Keratinocyte (primary cell): Measurements from ENCODE around the gene TECPR1. TPM values are rescaled to one million over a fixed set of nuclear protein-coding genes. Genes with fewer than 3 reads are reported as not detected.

Experiments used
- DNase-seq: peaks from one replicate; pipeline ENCODE4 v3.0.0-alpha.2; 2011; ENCODE audit warnings: low read depth, missing footprints, low spot score
- FAIRE-seq: peaks from 2 replicates; lab custom pipeline; 2011; peaks lifted over from hg19 to GRCh38; lab: Jason Lieb, UNC
- H2AFZ ChIP-seq: 2 replicates; pipeline ENCODE4 v1.6.0; 2012; ENCODE audit warnings: low read length, control low read depth, inconsistent platforms; ENCODE audit not compliant: control insufficient read depth
- H3K27ac ChIP-seq: 2 replicates; pipeline ENCODE4 v1.5.1; 2011; ENCODE audit warnings: low read length; ENCODE audit not compliant: control insufficient read depth, insufficient read depth
- H3K27me3 ChIP-seq: 3 replicates; pipeline ENCODE4 v1.6.0; 2011; ENCODE audit warnings: low read length; ENCODE audit not compliant: control insufficient read depth, insufficient read depth; ENCODE audit errors: extremely low read depth
- H3K36me3 ChIP-seq, 2 experiments: 2 replicates in 1 of 2; 3 replicates in 1 of 2; pipeline ENCODE4 v1.5.1; 2011; ENCODE audit warnings: low read length in 2 of 2, mild to moderate bottlenecking in 1 of 2; ENCODE audit not compliant: control insufficient read depth in 2 of 2, insufficient read depth in 2 of 2; ENCODE audit errors: extremely low read depth in 1 of 2
- H3K4me1 ChIP-seq: 3 replicates; pipeline ENCODE4 v1.5.1; 2011; ENCODE audit warnings: low read length; ENCODE audit not compliant: control insufficient read depth, insufficient read depth; ENCODE audit errors: extremely low read depth
- H3K4me2 ChIP-seq: 3 replicates; pipeline ENCODE4 v1.6.0; 2011; ENCODE audit warnings: low read depth, low read length; ENCODE audit not compliant: control insufficient read depth, insufficient read depth; ENCODE audit errors: extremely low read depth
- H3K4me3 ChIP-seq, 3 experiments: fragments of 200-600 bp in 1 of 3; sonication (generic) in 1 of 3; 2 replicates in 2 of 3; 3 replicates in 1 of 3; pipeline ENCODE4 v1.5.1; 2011 to 2016; ENCODE audit warnings: low read length in 3 of 3, mild to moderate bottlenecking in 3 of 3, control low read depth in 2 of 3, inconsistent platforms in 1 of 3, low read depth in 1 of 3, mixed read lengths in 1 of 3, mixed run types in 1 of 3, moderate library complexity in 1 of 3; ENCODE audit not compliant: control insufficient read depth in 2 of 3, insufficient read depth in 2 of 3; ENCODE audit errors: extremely low read depth in 1 of 3
- H3K79me2 ChIP-seq: 2 replicates; pipeline ENCODE4 v1.6.0; 2012; ENCODE audit warnings: low read length; ENCODE audit not compliant: control insufficient read depth, insufficient read depth
- H3K9ac ChIP-seq: 3 replicates; pipeline ENCODE4 v1.6.0; 2011; ENCODE audit warnings: low read length; ENCODE audit not compliant: control insufficient read depth, insufficient read depth; ENCODE audit errors: extremely low read depth
- H3K9me1 ChIP-seq: 3 replicates; pipeline ENCODE4 v1.6.0; 2011; ENCODE audit warnings: low read length; ENCODE audit not compliant: control insufficient read depth, insufficient read depth; ENCODE audit errors: extremely low read depth
- H3K9me3 ChIP-seq: 2 replicates; pipeline ENCODE4 v1.5.1; 2012; ENCODE audit warnings: low read depth, low read length; ENCODE audit not compliant: control insufficient read depth
- H4K20me1 ChIP-seq: 3 replicates; pipeline ENCODE4 v1.6.0; 2011; ENCODE audit warnings: low read length; ENCODE audit not compliant: control insufficient read depth, insufficient read depth; ENCODE audit errors: extremely low read depth
- EZH2 ChIP-seq: IDR thresholded peaks from one replicate; pipeline ENCODE4 v1.6.1; 2012; ENCODE audit warnings: inconsistent platforms, mild to moderate bottlenecking, low read length, moderate library complexity
- dilution Hi-C: fragments of 300-500 bp; cut with MboI; formaldehyde crosslinking; loops from one replicate; pipeline ENCODE4 v1.7.0; 2020; ENCODE audit warnings: low sequenced_read_pairs; ENCODE audit not compliant: extremely low pct_ligation_motif_present
- polyA plus RNA-seq, 5 experiments: library from polyadenylated mRNA; depleted of rRNA in 3 of 5; stranded (reverse) in 3 of 5; stranded (forward) in 1 of 5; unstranded in 1 of 5; fragments of >200 nt; gene quantifications; 1 replicate in 1 of 5; 2 replicates in 3 of 5; 3 replicates in 1 of 5; pipeline versions ENCODE4 v1.2.1 to v1.2.3, GENCODE V29; 2011 to 2012; ENCODE audit warnings: missing spikeins in 2 of 5, low read depth in 1 of 5, low replicate concordance in 1 of 5
- TF ChIP-seq, protein P1 (sequence below), 3 experiments: IDR thresholded peaks in 1 of 3; conservative IDR thresholded peaks in 1 of 3; optimal IDR thresholded peaks in 1 of 3; 2 replicates in 2 of 3; 3 replicates in 1 of 3; pipeline versions ENCODE3 to v1.5.1; 2011; ENCODE audit warnings: low read length in 3 of 3, mild to moderate bottlenecking in 3 of 3, moderate library complexity in 2 of 3, control low read depth in 1 of 3, inconsistent platforms in 1 of 3; ENCODE audit not compliant: insufficient read depth in 2 of 3; ENCODE audit errors: extremely low read depth in 1 of 3

The TECPR1 gene
- polyA plus RNA-seq, 1 donor (not counting 4 experiments of a cell fraction or from before 2014, with no cell fraction given): 2.4 TPM

DNA sequence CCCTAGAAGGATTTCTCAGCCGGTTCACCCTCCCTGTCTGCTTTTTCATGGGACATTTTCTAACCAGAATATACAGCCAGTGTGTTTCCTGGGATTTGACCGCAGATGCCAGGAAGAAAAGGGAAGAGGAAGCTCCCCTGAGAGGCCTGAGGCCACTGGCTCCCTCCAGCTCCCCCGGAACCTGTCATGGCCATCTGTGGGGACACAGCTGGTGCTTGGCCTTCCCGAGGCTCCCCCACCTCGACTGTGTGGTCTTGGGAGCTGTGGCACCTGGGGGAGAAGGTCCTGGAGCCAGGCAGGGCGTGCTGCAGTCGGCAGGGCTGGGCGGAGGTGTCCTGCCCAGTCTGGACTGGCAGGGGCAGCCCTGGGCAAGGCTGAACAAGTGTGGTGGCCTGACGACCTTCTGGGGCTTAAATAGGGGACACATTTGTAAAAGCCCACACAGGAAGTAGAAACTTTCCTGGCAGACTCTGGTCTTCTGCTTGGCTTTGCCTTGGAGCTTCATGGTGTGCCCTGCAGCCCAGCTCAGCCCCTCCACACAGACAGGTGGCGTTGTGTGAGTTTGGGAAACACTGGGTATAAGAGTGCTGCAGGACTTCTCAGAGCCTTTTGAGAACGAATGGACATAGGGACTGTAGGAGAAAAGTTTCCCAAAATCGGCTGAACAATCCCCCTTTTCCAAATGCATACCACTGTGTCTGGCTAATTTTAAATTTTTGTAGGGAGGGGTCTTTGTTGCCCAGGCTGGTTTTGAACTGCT is 36.2 kb upstream of the TECPR1 start:
- Histone ChIP-seq H3K79me2 (peaks cover 58% of the 10 kb centered on the region), H3K4me3 (no peak overlapping the region), H4K20me1 (peaks cover 17% of the 10 kb centered on the region), H3K9ac (peak overlapping the region; percentile 43), H3K4me2 (peak overlapping the region; percentile 60), H2AFZ (no peak overlapping the region), H3K27me3 (no peaks in the 10 kb centered on the region), H3K36me3 (peaks cover 25 to 30% of the 10 kb centered on the region in 2 experiments), H3K4me1 (peaks cover 52% of the 10 kb centered on the region), H3K9me1 (peaks cover 4% of the 10 kb centered on the region), H3K27ac (peak overlapping the region; percentile 40), H3K9me3 (no peaks in the 10 kb centered on the region)
- TF ChIP-seq, protein P1, sequence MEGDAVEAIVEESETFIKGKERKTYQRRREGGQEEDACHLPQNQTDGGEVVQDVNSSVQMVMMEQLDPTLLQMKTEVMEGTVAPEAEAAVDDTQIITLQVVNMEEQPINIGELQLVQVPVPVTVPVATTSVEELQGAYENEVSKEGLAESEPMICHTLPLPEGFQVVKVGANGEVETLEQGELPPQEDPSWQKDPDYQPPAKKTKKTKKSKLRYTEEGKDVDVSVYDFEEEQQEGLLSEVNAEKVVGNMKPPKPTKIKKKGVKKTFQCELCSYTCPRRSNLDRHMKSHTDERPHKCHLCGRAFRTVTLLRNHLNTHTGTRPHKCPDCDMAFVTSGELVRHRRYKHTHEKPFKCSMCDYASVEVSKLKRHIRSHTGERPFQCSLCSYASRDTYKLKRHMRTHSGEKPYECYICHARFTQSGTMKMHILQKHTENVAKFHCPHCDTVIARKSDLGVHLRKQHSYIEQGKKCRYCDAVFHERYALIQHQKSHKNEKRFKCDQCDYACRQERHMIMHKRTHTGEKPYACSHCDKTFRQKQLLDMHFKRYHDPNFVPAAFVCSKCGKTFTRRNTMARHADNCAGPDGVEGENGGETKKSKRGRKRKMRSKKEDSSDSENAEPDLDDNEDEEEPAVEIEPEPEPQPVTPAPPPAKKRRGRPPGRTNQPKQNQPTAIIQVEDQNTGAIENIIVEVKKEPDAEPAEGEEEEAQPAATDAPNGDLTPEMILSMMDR (optimal IDR thresholded peaks at IDR 0.05 in 1 of 3, IDR thresholded peaks at IDR 0.05 in 1 of 3, conservative IDR thresholded peaks at IDR 0.05 in 1 of 3; ENCODE audit: extremely low read depth in 1 of 3, insufficient read depth in 2 of 3, low read length in 3 of 3): no peak
- TF ChIP-seq EZH2: no peak
- dilution Hi-C loops: no loop called here
- FAIRE-seq: no peak
- DNase-seq: no peak

DNA sequence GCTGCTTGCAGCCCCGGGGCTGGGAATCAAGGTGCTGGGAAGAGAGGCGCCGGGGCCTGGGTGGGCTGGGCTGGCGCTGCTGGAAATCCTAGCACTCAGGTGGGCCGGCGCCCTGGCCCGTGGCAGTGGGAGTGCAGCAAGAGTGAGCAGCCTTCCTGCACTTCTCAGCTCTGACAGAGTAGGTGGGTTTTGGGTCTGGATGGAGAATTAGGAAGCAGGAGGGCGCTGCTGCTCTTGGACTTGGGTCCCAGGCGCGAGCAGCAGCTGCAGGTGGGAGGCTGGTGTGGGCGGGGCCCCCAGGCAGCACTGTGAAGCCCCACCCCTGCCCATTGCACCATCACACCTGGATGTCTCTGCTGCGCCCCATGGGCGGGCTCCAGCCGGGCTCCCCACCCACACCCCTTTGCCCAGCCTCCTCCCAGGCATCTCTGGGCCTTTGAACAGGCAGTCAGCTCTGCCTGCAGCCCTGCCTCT is 35.5 kb upstream of the TECPR1 start:
- H3K9ac ChIP-seq: no peak overlapping the region

More for the DNA sequence above, 35.5 kb upstream of the TECPR1 start:
- H3K79me2 ChIP-seq: peaks cover 63% of the 10 kb centered on the region
- H2AFZ ChIP-seq: no peak overlapping the region
- H3K9me3 ChIP-seq: no peaks in the 10 kb centered on the region
- no peak for TF ChIP-seq EZH2
- TF ChIP-seq, protein P1 (optimal IDR thresholded peaks at IDR 0.05 in 1 of 3, IDR thresholded peaks at IDR 0.05 in 1 of 3, conservative IDR thresholded peaks at IDR 0.05 in 1 of 3; ENCODE audit: extremely low read depth in 1 of 3, insufficient read depth in 2 of 3, low read length in 3 of 3): no peak
- DNase-seq (peak; percentile 56), FAIRE-seq (peak; percentile 67)
- H3K36me3 ChIP-seq: peaks cover 22 to 33% of the 10 kb centered on the region in 2 experiments
- H3K4me3 ChIP-seq: peak overlapping the region in 1 of 3 experiments; percentile 3
- peaks cover 16% of the 10 kb centered on the region for H4K20me1 ChIP-seq
- H3K27me3 ChIP-seq: no peaks in the 10 kb centered on the region
- peak overlapping the region; percentile 78 for H3K27ac ChIP-seq
- peaks cover 4% of the 10 kb centered on the region for H3K9me1 ChIP-seq
- peak overlapping the region; percentile 96 for H3K4me2 ChIP-seq
- peaks cover 52% of the 10 kb centered on the region for H3K4me1 ChIP-seq
- dilution Hi-C loops: no loop called here
